Stimulated activated CD4-positive, alpha-beta T cell treated with anti-CD3 and anti-CD28 coated beads, Interleukin-15, amount 100 ng/mL, for 1 hour (primary cell): ENCODE measurements around the gene EFNB1.

ENCODE experiments used
- DNase-seq, 2 donors: peaks; one replicate each; pipeline ENCODE4 v3.0.0-alpha.2; 2020; ENCODE audit warnings: low read depth in 1 of 2, low spot score in 1 of 2

EFNB1 gene

DNA sequence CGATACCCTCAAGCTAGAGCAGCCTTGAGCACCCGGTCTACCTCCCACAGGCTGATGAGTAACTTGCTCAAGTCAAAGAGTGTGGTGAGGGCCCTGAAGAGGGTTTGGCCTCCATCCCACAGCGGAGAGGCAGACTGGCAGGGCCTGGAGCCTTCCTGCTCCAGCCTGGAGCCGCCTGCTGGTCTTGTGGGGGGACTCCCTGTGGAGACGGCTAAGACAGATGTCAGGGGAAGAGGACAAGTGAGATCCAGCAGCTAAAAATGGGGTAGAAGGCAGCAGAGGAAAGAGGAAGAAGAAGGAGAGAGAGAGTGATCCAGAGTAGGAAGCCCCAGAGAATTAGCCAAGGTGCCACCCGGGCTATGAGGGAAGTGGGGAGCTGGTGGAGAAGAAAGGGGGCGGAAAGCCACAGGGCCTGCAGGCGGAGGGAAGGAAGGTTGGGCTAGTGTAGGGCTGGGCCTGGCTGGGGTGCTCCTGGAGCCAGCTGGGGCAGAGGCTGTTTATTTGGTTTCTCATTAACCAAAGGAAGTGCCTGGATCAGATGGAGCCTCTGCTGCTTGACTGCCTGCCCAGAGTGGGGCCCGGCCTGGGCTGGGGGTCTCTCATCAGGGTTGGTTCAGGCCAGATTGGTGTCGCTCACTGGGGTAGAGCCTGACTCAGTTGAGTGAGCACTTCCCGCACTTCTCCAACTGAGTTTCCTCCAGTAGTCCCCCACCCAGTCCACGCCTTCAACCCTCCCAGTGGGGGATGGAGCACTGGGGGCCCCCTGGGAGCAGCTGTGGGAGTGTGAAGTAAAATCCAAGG lies 14.2 kb downstream of the EFNB1 start:
- no peak for DNase-seq

- no peak for DNase-seq
Observed at GRCh38 chrX:68843992-68844391, 15.2 kb downstream of the EFNB1 start.

GRCh38 chrX:68844581-68844980 lies 15.8 kb downstream of the EFNB1 start:
- no peak for DNase-seq

DNA sequence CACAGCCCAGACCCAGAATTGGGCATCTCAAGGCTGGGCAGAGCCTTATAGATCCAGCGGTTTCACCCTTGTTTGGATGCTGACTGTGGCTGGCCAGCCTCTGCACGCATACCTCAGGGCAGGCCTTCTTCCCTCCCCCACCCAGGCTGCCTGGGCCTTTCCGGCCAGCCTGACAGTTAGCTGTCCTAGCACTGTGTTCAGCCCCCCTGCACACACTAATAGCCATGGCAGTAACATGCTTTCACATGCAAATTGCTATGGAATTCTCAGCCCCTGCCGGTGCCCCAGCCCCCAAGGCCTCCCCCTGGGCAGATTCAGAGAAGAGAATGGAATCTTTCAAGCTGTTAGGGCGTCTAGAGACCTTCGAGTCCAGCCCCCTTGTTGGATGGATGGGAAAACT lies 17.7 kb downstream of the EFNB1 start:
- DNase-seq = no peak

DNA sequence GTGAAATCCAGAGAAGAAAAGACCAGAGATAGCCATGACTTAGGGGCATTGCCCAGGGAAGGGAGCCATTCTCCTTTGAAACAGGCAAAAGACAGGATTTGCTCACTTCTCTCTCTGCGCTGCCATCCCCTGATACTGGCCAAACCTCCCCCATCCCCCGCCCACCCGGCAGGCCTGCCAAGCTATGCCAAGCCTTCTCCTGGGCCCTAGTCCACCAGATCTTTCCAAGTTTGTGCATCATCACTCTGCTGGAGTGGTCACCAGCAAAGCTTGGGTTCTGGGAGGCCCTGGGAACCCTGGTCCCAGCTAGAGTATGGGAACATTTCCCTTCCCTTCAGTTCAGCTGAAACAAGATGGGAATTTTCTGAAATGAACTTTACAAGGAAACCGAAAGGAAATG lies 18.4 kb downstream of the EFNB1 start:
- DNase-seq = no peak

- DNase-seq = no peak
Observed at GRCh38 chrX:68848189-68848940, 19.5 kb downstream of the EFNB1 start.

DNA sequence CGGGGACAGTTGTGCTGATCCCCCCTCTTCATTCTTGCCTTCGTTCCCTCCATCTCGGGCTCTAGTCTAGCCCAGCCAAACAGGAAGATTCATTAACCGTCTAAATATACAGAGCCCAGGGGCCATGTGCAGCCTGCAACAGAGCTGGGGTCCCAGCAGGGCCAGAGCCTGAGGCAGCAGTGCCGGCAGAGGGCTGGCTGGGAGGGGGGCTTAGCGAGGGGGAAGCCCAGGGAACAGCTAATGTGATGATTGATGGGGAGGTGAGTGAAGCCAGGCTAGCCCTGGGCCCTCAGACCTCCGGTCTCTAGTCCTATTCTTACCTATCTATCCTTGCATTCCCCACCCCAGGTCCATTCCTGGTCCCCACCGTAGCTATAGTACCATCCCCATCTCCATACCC lies 22.3 kb downstream of the EFNB1 start:
- no peak for DNase-seq

DNA sequence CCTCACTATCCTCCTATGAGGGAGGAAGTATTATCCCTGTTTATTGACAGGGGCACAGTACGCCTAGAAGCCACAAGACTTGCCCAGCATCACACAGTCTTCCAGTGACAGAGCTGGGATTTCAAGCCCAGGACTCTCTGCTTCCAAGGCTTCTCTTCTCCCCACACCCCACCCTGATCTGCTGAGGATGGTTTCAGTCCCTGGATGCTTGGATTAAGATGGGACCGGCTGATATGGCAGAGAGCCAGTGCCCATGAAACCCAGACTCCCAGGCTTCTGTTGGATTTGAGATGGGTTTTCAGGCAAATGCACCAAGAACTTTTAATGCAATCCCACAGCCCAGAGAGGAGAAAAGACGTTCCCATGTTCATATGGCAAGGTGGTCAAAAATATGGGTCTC lies 23.2 kb downstream of the EFNB1 start:
- DNase-seq = no peak

- DNase-seq = no peak
Observed at GRCh38 chrX:68853665-68854251, 24.9 kb downstream of the EFNB1 start.

DNA sequence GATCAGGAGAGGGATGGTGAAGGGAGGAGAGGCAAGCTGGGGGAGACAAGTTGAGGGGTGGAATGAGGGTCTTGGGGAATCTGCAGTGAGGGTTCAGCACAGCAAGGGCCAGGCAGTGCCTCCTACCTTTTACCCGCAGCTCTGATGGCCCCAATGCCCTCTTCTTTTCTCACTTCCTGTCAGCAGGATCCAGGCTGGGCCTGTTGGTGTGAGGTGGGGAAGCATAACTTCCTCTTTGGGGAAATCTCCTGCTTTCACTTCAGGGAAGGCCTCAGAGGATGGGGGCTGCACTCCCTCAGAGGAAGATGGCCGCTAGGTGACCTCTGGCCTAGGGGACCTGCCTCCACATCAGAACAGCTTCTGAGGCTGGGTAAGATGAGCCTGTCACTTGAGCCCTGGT lies 36.5 kb downstream of the EFNB1 start:
- no peak for DNase-seq

DNA sequence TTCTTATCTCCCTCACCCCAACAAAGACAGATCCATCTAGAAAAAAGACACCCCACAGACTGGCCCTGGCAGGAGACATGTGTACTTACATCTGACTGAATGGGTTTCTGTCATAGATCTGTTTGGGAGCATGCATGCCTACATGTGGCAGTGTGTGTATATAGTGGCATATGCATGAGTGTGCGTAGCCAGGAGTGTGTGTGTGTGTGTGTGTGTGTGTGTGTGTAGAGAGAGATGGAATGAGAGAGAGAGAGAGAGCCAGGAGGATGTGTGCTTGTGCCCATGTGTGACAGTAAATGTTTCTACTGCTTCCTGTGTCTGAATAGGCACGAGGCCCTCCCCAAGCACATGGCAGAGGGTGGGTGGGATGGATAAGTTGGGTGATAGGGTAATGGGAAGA lies 37.1 kb downstream of the EFNB1 start:
- no peak for DNase-seq

- DNase-seq = no peak
Observed at GRCh38 chrX:68867458-68868112, 38.8 kb downstream of the EFNB1 start.

GRCh38 chrX:68868316-68868715 lies 39.5 kb downstream of the EFNB1 start:
- no peak for DNase-seq

DNA sequence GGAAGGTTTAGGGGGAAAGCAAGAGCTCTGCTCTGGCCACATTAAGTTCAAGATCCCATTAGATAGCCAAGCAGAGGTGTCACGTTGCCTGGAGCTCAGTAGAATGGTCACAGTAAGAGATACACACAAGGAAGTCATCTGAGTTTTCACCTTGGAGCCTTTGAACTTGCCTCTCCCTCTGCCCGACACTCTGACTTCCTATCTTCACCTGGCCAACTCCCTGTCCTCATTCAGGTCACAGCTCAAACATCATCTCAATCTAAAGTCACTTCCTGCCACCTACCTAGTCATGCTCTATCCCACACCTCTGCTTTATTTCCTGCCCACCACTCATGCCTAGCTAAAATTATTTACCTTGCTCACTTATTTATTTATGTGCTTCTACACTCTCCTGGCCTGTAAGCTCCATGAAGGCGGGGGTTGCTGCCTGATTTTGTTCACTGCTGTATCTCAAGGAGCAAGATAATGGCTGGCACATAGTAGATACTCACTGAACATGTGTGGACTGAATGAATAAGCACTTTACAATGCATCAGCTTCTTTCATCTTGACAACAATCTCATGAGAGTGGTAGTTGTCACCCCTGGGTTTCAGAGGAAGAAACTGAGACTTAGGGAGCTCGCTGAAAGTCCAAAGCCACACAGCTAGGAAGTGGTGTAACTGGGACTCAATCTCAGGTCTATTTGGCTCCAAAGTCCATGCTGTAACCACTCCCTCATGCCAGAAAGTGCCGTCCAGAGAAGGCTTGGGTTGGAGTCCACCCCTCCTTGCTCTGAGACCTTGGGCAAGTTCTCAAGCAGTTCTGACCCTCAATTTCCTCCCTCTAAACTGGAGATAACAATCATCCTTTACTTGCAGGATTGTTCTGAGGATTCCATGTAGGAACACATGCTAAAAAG lies 40.3 kb downstream of the EFNB1 start:
- no peak for DNase-seq

GRCh38 chrX:68870357-68870756 lies 41.5 kb downstream of the EFNB1 start:
- no peak for DNase-seq

DNA sequence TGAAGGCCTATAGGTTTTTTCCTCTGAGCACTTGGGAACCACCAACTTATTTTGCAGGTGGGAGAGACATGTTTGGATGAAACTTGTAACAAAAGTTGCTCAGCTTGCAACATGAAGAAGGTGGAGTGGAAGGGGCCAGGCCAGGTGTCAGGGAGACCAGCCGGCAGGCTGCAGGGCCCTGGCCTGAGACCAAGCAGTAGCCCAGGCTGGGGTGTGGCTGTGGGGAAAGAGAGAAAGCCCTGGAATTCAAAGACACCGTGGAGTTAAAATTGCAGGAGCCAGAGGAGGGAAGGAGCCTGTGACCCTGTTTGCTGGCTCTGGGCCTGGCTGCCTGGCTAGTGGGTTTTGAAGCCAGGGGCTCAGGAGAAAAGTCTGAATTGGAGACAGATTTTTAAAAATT lies 43.4 kb downstream of the EFNB1 start:
- DNase-seq = no peak

DNA sequence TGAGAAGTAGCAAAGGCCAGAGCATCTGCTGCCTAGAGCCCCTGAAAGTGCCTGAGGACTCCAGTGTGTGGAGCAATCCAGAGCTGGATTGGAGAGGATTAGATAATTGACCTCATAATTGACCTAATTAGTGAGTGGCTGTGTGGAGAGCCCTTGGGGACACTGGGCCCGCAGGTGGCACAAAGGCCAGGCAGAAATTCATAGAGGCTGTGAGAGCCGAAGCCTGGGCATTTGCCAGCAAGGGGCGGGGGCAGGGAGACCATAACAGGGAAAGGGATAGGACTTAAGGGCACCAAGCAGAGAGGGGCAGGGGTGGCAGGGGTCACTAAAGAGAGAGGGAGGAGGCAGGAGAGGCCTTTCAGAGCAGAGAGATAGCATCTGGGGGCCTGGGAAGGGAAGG lies 45.3 kb downstream of the EFNB1 start:
- DNase-seq = no peak

DNA sequence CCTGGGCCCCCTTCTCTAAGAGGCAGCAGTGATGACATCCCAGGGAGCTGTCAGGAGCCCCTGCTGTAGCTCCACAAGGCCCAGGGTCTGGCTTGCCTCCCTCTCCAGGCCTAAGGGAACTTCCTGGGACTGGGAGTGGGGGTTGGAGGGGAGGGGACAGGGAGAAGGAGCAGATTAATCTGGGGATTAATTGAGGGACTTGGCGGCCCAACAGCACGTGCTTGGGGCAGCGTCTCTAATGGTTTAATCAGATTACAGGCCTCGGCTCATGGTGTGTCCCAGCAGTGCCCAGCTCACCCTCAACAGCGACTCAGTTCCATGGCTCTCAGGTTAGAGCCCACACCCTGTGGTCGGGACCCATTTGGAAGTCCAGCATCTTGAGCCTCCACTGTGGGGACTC lies 47.9 kb downstream of the EFNB1 start:
- no peak for DNase-seq

GRCh38 chrX:68877606-68878005 lies 48.8 kb downstream of the EFNB1 start:
- no peak for DNase-seq

DNA sequence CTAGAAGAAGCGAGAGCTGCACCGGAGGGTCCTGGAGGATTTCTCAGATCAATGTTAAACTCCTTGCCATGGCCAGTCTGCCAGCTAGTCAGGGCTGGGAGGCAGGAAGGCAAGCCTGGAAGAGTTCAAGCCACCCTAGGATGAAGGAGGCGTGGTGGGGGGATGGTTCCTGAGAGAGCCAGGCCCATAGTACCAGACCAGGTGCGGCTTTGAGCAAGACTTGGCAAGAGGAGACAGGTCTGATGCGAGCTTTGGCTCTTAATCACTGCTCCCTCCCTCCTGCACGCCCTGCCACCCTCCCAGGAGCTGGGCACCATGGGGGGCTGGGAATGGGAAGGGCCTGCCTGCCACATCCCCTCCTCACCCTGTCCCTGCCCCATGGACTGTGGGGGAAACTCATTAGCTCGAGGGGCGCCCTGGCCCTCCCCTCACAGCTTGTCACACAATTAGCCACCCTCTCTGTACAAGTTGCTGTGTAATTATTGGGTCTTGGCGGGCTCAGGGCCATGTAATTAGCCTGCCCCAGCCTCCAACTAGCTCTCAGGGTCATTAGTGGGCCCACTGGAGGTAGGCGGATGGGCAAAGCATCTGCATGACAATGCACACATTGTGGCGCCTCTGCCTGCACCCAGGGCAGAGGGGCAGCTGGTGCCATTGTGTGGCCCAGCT lies 50.3 kb downstream of the EFNB1 start:
- no peak for DNase-seq
